ENCODE measurements around the gene MAST4. TPM values are rescaled to one million over a fixed set of nuclear protein-coding genes. Genes with fewer than 3 reads are reported as not detected.
A peak's percentile ranks its signal among the peaks of the same experiment; 100 is the strongest.

The MAST4 gene
- polyA plus RNA-seq, 2 of the 4 experiments (the other 2 are of a cell fraction) = 1.2 to 5.8 TPM

DNA sequence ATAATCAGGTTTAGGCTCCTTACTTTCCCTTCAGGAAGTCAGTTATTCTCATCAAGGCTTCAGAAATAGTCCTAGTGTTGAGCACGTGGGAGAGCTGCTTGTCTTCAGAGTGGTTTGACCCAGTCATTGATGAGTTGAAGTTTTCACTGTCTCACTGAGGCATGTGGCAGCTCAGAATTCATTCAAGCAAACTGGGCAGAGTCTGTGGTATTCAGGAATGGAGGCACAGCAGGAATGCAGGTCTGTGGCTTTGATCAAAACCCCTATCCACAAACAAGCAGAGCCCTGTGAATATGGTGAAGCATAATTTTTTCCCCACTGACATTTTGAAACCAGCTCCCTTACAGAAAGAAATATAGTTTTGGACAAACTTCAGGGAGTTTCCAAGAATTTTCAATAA, 393.1 kb downstream of the MAST4 start:
- TF ChIP-seq, protein P1, sequence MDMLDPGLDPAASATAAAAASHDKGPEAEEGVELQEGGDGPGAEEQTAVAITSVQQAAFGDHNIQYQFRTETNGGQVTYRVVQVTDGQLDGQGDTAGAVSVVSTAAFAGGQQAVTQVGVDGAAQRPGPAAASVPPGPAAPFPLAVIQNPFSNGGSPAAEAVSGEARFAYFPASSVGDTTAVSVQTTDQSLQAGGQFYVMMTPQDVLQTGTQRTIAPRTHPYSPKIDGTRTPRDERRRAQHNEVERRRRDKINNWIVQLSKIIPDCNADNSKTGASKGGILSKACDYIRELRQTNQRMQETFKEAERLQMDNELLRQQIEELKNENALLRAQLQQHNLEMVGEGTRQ (IDR thresholded peaks at IDR 0.05) = no peak
- TF ChIP-seq TFCP2L1 (CRISPR knock-in tag; IDR thresholded peaks at IDR 0.05) (no peak), REST (IDR thresholded peaks at IDR 0.05) (no peak), MAZ (IDR thresholded peaks at IDR 0.05; ENCODE audit: borderline replicate concordance, low read depth, low read length) (no peak), SREBF2 (IDR thresholded peaks at IDR 0.05) (no peak), KDM5A (IDR thresholded peaks at IDR 0.05) (no peak), EHMT2 (IDR thresholded peaks at IDR 0.05; ENCODE audit: low read depth) (no peak), HOXB13 (CRISPR knock-in tag; IDR thresholded peaks at IDR 0.05; ENCODE audit: low read depth) (no peak), HOXA7 (CRISPR knock-in tag; IDR thresholded peaks at IDR 0.05) (no peak), NPAS2 (CRISPR knock-in tag; IDR thresholded peaks at IDR 0.05; ENCODE audit: borderline replicate concordance) (no peak), ESRRA (IDR thresholded peaks at IDR 0.05; ENCODE audit: borderline replicate concordance, low read length) (no peak), NR3C1 (IDR thresholded peaks at IDR 0.05) (no peak), RARB (CRISPR knock-in tag; IDR thresholded peaks at IDR 0.05) (no peak)
- TF ChIP-seq, protein P2, sequence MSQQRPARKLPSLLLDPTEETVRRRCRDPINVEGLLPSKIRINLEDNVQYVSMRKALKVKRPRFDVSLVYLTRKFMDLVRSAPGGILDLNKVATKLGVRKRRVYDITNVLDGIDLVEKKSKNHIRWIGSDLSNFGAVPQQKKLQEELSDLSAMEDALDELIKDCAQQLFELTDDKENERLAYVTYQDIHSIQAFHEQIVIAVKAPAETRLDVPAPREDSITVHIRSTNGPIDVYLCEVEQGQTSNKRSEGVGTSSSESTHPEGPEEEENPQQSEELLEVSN (IDR thresholded peaks at IDR 0.05; ENCODE audit: borderline replicate concordance, low read depth) = no peak
- FAIRE-seq (no peak), ATAC-seq (no peak), DNase-seq (ENCODE audit: low read depth in 1 of 2, low spot score in 1 of 2) (no peak)
- H3K27ac ChIP-seq = peak overlapping the region in 1 of 2 experiments; percentile 52; a peak in 3 of 6 replicates
- H3K4me3 ChIP-seq = no peak overlapping the region
- peaks cover 47% of the 10 kb centered on the region for H3K4me1 ChIP-seq
- WGBS (ENCODE audit: missing lambda C conversion rate) = 0% methylated on average over 1 of the region's 1 CpG
- no peaks in the 10 kb centered on the region for H3K9me3 ChIP-seq
- POLR2A ChIA-PET = no interaction called here
- H3K4me2 ChIP-seq = no peak overlapping the region
- CTCF ChIA-PET = interaction anchor here (1.2 to 5.4 kb wide), 10 partner anchors 9 to 220 kb away, joined by 3 to 34 read pairs (median 6); no protein-coding TSS in a partner anchor

DNA sequence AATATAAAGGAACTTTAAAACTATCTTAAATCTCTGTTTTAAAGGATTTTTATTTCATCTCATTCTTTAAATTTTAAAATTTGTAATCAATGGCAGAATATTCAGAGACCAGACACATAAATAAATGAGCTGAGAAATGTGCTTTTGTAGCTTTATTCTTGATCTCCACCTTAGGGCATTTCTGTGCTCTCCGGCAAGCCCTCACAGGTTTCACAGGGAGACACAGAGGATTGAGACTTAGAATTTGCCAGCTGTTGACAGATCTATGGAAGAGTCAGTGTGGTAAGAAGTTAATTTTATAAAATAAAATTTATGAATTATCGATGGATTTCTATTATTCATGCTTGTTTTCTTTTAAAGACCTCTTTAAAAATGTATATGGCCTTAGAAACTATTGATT, 393.6 kb downstream of the MAST4 start:
- no peak overlapping the region for H3K4me2 ChIP-seq

More for the DNA sequence above, 393.6 kb downstream of the MAST4 start:
- H3K27ac ChIP-seq = no peak overlapping the region
- FAIRE-seq = no peak
- POLR2A ChIA-PET = no interaction called here
- H3K4me3 ChIP-seq = no peak overlapping the region
- TF ChIP-seq REST (IDR thresholded peaks at IDR 0.05) (no peak), EHF (CRISPR knock-in tag; IDR thresholded peaks at IDR 0.05) (no peak)
- CTCF ChIA-PET = interaction anchor here (1.2 to 5.4 kb wide), 6 partner anchors 9 to 177 kb away, joined by 3 to 34 read pairs (median 10); no protein-coding TSS in a partner anchor
- ATAC-seq = no peak
- H3K9me3 ChIP-seq = no peaks in the 10 kb centered on the region
- WGBS (ENCODE audit: missing lambda C conversion rate) = 91% methylated on average over 2 of the region's 2 CpGs
- no peak for DNase-seq (ENCODE audit: low read depth in 1 of 2, low spot score in 1 of 2)
- H3K4me1 ChIP-seq = peaks cover 52% of the 10 kb centered on the region

All from A549 (cell line).